Neural cell (in vitro differentiated cells): Measurements from ENCODE around the gene DCDC2. TPM values are rescaled to one million over a fixed set of nuclear protein-coding genes. Genes with fewer than 3 reads are reported as not detected.

Experiments
- H2AFZ ChIP-seq: fragments of 200-600, 300-800 bp; sonication (generic), shearing (Covaris generic); 2 replicates; pipeline ENCODE4 v1.6.0; 2014; ENCODE audit warnings: low read depth, mild to moderate bottlenecking, antibody characterized with exemption, low read length, moderate library complexity
- H3F3A ChIP-seq: fragments of 200-600 bp; shearing (Covaris generic); 2 replicates; pipeline ENCODE4 v1.6.1; 2016; ENCODE audit warnings: mild to moderate bottlenecking, moderate library complexity, mixed read lengths, antibody characterized with exemption, low read length; ENCODE audit not compliant: insufficient read depth, poor library complexity, severe bottlenecking
- H3K27ac ChIP-seq: fragments of 200-600, 300-800 bp; sonication (generic), shearing (Covaris generic); 2 replicates; pipeline ENCODE4 v1.5.1; 2014; ENCODE audit warnings: mild to moderate bottlenecking, low read length, moderate library complexity
- H3K27me3 ChIP-seq: fragments of 300-800, 200-600 bp; sonication (generic), shearing (Covaris generic); 2 replicates; pipeline ENCODE4 v1.6.0; 2014; ENCODE audit warnings: mild to moderate bottlenecking, low read depth, low read length, moderate library complexity; ENCODE audit not compliant: insufficient read depth
- H3K36me3 ChIP-seq: fragments of 300-800, 200-600 bp; sonication (generic), shearing (Covaris generic); 2 replicates; pipeline ENCODE4 v1.5.1; 2014; ENCODE audit warnings: mild to moderate bottlenecking, antibody characterized with exemption, low read length, moderate library complexity; ENCODE audit not compliant: insufficient read depth
- H3K4me2 ChIP-seq: fragments of 300-800, 200-600 bp; sonication (generic), shearing (Covaris generic); 2 replicates; pipeline ENCODE4 v1.6.0; 2014; ENCODE audit warnings: mild to moderate bottlenecking, low read length
- H3K4me3 ChIP-seq: fragments of 300-800, 200-600 bp; sonication (generic), shearing (Covaris generic); 2 replicates; pipeline ENCODE4 v1.5.1; 2014; ENCODE audit warnings: mild to moderate bottlenecking, low read length, moderate library complexity
- H3K79me2 ChIP-seq: fragments of 200-600 bp; shearing (Covaris generic); replicated peaks from 2 replicates; pipeline ENCODE4 v1.6.0; 2014; ENCODE audit warnings: mild to moderate bottlenecking, low read length, moderate library complexity; ENCODE audit not compliant: insufficient read depth
- H3K9ac ChIP-seq: fragments of 300-800, 200-600 bp; sonication (generic), shearing (Covaris generic); 2 replicates; pipeline ENCODE4 v1.6.1; 2016; ENCODE audit warnings: mild to moderate bottlenecking, low read length, mixed read lengths
- H3K9me2 ChIP-seq: fragments of 200-600 bp; shearing (Covaris generic); 2 replicates; pipeline ENCODE4 v1.6.1; 2016; ENCODE audit warnings: mild to moderate bottlenecking, low read length, mixed read lengths; ENCODE audit not compliant: insufficient read depth
- H3K9me3 ChIP-seq: fragments of 200-600, 300-800 bp; sonication (generic), shearing (Covaris generic); 2 replicates; pipeline ENCODE4 v1.6.1; 2016; ENCODE audit warnings: mild to moderate bottlenecking, mixed run types, low read length, moderate library complexity, mixed read lengths
- H4K20me1 ChIP-seq: fragments of 200-600 bp; shearing (Covaris generic); 2 replicates; pipeline ENCODE4 v1.6.1; 2016; ENCODE audit warnings: mild to moderate bottlenecking, mixed run types; ENCODE audit not compliant: insufficient read depth
- CTCF ChIP-seq: fragments of 450-650 bp; IDR thresholded peaks from 2 replicates; pipeline ENCODE4 v1.5.1; 2014; ENCODE audit warnings: antibody characterized with exemption, mild to moderate bottlenecking, moderate library complexity; ENCODE audit not compliant: poor library complexity, severe bottlenecking
- EP300 ChIP-seq: fragments of 450-650 bp; conservative IDR thresholded peaks from 2 replicates; pipeline ENCODE4 v1.6.1; 2014; ENCODE audit warnings: antibody characterized with exemption, mild to moderate bottlenecking, moderate library complexity; ENCODE audit not compliant: poor library complexity, severe bottlenecking
- EZH2 ChIP-seq: fragments of 200-600, 300-800 bp; shearing (Covaris generic), sonication (generic); IDR thresholded peaks from 2 replicates; pipeline ENCODE4 v1.6.1; 2014; ENCODE audit warnings: antibody characterized with exemption, low read length, borderline replicate concordance, mild to moderate bottlenecking; ENCODE audit not compliant: insufficient read depth, poor library complexity, severe bottlenecking
- MXI1 ChIP-seq: fragments of 450-650 bp; conservative IDR thresholded peaks from 2 replicates; pipeline ENCODE4 v1.6.1; 2014; ENCODE audit warnings: antibody characterized with exemption, mild to moderate bottlenecking; ENCODE audit not compliant: poor library complexity, severe bottlenecking
- POLR2AphosphoS5 ChIP-seq: IDR thresholded peaks from 2 replicates; pipeline ENCODE4 v1.6.1; 2012
- RAD21 ChIP-seq: fragments of 450-650 bp; conservative IDR thresholded peaks from 2 replicates; pipeline ENCODE4 v1.6.1; 2014; ENCODE audit warnings: antibody characterized with exemption, mild to moderate bottlenecking, moderate library complexity
- REST ChIP-seq: IDR thresholded peaks from 2 replicates; pipeline ENCODE4 v1.6.1; 2012; ENCODE audit warnings: borderline replicate concordance
- SMC3 ChIP-seq: fragments of 450-650 bp; conservative IDR thresholded peaks from 2 replicates; pipeline ENCODE4 v1.6.1; 2014; ENCODE audit warnings: antibody characterized with exemption, mild to moderate bottlenecking, moderate library complexity; ENCODE audit not compliant: poor library complexity
- TAF1 ChIP-seq: IDR thresholded peaks from 2 replicates; pipeline ENCODE4 v1.6.1; 2012; ENCODE audit warnings: low read depth
- polyA plus RNA-seq: library from polyadenylated mRNA; depleted of rRNA; stranded (reverse); fragments of >200 nt; gene quantifications from 2 replicates; pipeline ENCODE4 v1.2.3, GENCODE V29; 2014

The DCDC2 gene
- polyA plus RNA-seq, 1 donor from 2014 or later: 0.57 TPM

GRCh38 chr6:24378473-24379097, 20.7 kb upstream of the DCDC2 start:
- Histone ChIP-seq H3K4me3 (no peak overlapping the region), H3K27ac (no peak overlapping the region), H3K36me3 (no peaks in the 10 kb centered on the region), H3K9me2 (no peaks in the 10 kb centered on the region), H3F3A (no peaks in the 10 kb centered on the region), H3K9me3 (no peaks in the 10 kb centered on the region), H2AFZ (no peak overlapping the region), H4K20me1 (no peaks in the 10 kb centered on the region), H3K4me2 (no peak overlapping the region), H3K79me2 (no peaks in the 10 kb centered on the region), H3K9ac (no peak overlapping the region), H3K27me3 (no peaks in the 10 kb centered on the region)
- TF ChIP-seq EZH2 (no peak), SMC3 (no peak), TAF1 (no peak), REST (no peak), RAD21 (no peak), CTCF (no peak), MXI1 (no peak), POLR2AphosphoS5 (no peak), EP300 (no peak)

DNA sequence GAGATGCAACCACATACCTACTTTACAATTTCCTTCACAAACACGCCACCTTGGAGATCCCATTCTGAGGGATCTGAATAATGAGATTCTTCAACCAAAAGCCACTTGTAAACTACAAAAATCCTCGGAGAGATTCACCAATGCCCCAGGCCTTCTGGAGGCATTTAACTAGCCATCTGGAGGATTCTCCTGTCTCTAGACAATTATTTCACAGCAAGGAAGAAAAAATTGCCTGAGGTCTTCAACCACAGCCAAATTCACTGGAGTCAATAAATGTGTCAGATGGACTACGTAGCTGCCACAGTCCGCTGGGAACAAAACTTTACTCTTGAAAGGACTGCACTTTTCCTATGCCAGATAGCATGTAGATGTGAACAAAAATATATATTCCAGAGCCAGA, 19.0 kb upstream of the DCDC2 start:
- Histone ChIP-seq H3K9me2 (no peaks in the 10 kb centered on the region), H3K4me3 (no peak overlapping the region), H4K20me1 (no peaks in the 10 kb centered on the region), H3K36me3 (no peaks in the 10 kb centered on the region), H3K9me3 (no peaks in the 10 kb centered on the region), H3F3A (no peaks in the 10 kb centered on the region), H3K4me2 (no peak overlapping the region), H3K27ac (no peak overlapping the region), H3K79me2 (no peaks in the 10 kb centered on the region), H3K27me3 (no peaks in the 10 kb centered on the region), H2AFZ (no peak overlapping the region), H3K9ac (no peak overlapping the region)
- TF ChIP-seq REST: no peak
- TF ChIP-seq MXI1: no peak
- TF ChIP-seq TAF1: no peak
- TF ChIP-seq SMC3: no peak
- TF ChIP-seq EZH2: no peak
- TF ChIP-seq POLR2AphosphoS5: no peak
- TF ChIP-seq CTCF: no peak
- no peak for TF ChIP-seq RAD21
- no peak for TF ChIP-seq EP300
